GM12878 (cell line): ENCODE results near the gene AGAP1. TPM values are rescaled to one million over a fixed set of nuclear protein-coding genes. Genes with fewer than 3 reads are reported as not detected.

Experiments used
- ATAC-seq: fragments of 200-7000 bp; cut with Tn5 transposase; 3 replicates; pipeline ENCODE4 v1.9.1; 2020; ENCODE audit warnings: mild to moderate bottlenecking, moderate library complexity
- BruUV-seq: library from RNA; stranded (reverse); fragments of 400-500 nt; replicated peaks from 2 replicates; lab custom pipeline; 2021; lab: Mats Ljungman, UMichigan
- CTCF ChIA-PET: fragments of 300-600 bp; sonication (Branson Sonifier 250); formaldehyde crosslinking; extraction: SDS; loops from one replicate; lab custom pipeline; 2021; ENCODE audit warnings: inconsistent platforms; lab: Yijun Ruan, JAX
- POLR2A ChIA-PET: fragments of 350-600 bp; formaldehyde crosslinking; extraction: SDS; loops from one replicate; lab custom pipeline; 2021; ENCODE audit warnings: inconsistent platforms; lab: Charles Lee
- RAD21 ChIA-PET: fragments of 300-600 bp; sonication (Branson Sonifier 250); formaldehyde crosslinking; loops from one replicate; lab custom pipeline; 2023; ENCODE audit warnings: antibody characterized with exemption; ENCODE audit not compliant: unreplicated experiment; lab: Charles Lee
- SMC1A ChIA-PET: fragments of 300-600 bp; sonication (Branson Sonifier 250); formaldehyde crosslinking; loops from one replicate; lab custom pipeline; 2023; ENCODE audit not compliant: unreplicated experiment, uncharacterized antibody; lab: Charles Lee
- DNase-seq: peaks from one replicate; pipeline ENCODE4 v3.0.0-alpha.2; 2011; ENCODE audit warnings: low read depth, low spot score
- FAIRE-seq: peaks from 3 replicates; lab custom pipeline; 2011; peaks lifted over from hg19 to GRCh38; lab: Jason Lieb, UNC
- H2AFZ ChIP-seq: 2 replicates; pipeline ENCODE4 v1.6.0; 2011; ENCODE audit warnings: low read depth, low read length, control low read depth; ENCODE audit not compliant: control insufficient read depth
- H3K27ac ChIP-seq: 2 replicates; pipeline ENCODE4 v1.5.1; 2011; ENCODE audit warnings: control low read depth; ENCODE audit not compliant: control insufficient read depth, insufficient read depth
- H3K27me3 ChIP-seq, 2 experiments: replicated peaks in 1 of 2; 2 replicates each; pipeline versions ENCODE4 v1.6.0 to v1.6.1; 2011; ENCODE audit warnings: low read length in 1 of 2; ENCODE audit not compliant: control insufficient read depth in 2 of 2, insufficient read depth in 2 of 2
- H3K36me3 ChIP-seq, 2 experiments: 2 replicates each; pipeline ENCODE4 v1.5.1; 2011; ENCODE audit warnings: low read length in 1 of 2; ENCODE audit not compliant: control insufficient read depth in 2 of 2, insufficient read depth in 2 of 2
- H3K4me1 ChIP-seq: 2 replicates; pipeline ENCODE4 v1.6.1; 2011; ENCODE audit warnings: mild to moderate bottlenecking, low read length, moderate library complexity, mixed read lengths; ENCODE audit not compliant: control insufficient read depth, insufficient read depth
- H3K4me2 ChIP-seq: 2 replicates; pipeline ENCODE4 v1.6.0; 2011; ENCODE audit warnings: control low read depth; ENCODE audit not compliant: control insufficient read depth, insufficient read depth
- H3K4me3 ChIP-seq: fragments of 200-600 bp; sonication (generic); 2 replicates; pipeline ENCODE4 v1.5.1; 2016
- H3K79me2 ChIP-seq: 2 replicates; pipeline ENCODE4 v1.6.0; 2011; ENCODE audit warnings: low read length; ENCODE audit not compliant: control insufficient read depth, insufficient read depth
- H3K9ac ChIP-seq: 2 replicates; pipeline ENCODE4 v1.8.0; 2011; ENCODE audit warnings: low read length, control low read depth, mixed read lengths; ENCODE audit not compliant: control insufficient read depth, insufficient read depth
- H3K9me3 ChIP-seq: replicated peaks from 3 replicates; pipeline ENCODE4 v1.5.1; 2011; ENCODE audit warnings: mild to moderate bottlenecking, low read length; ENCODE audit not compliant: control insufficient read depth, insufficient read depth
- H4K20me1 ChIP-seq: 2 replicates; pipeline ENCODE4 v1.6.0; 2011; ENCODE audit not compliant: control insufficient read depth, insufficient read depth
- BHLHE40 ChIP-seq, 2 experiments: fragments of 450-650 bp in 1 of 2; IDR thresholded peaks; 2 replicates each; pipeline ENCODE4 v1.6.1; 2011 to 2017; ENCODE audit warnings: low read depth in 2 of 2, borderline replicate concordance in 1 of 2, improper control_type of control experiment in 1 of 2, low read length in 1 of 2, mild to moderate bottlenecking in 1 of 2
- LARP7 ChIP-seq: fragments of 450-650 bp; IDR thresholded peaks from 2 replicates; pipeline ENCODE4 v1.6.1; 2017; ENCODE audit warnings: mild to moderate bottlenecking
- NBN ChIP-seq: fragments of 450-650 bp; IDR thresholded peaks from 2 replicates; pipeline ENCODE4 v1.6.1; 2016
- NR2C2 ChIP-seq: IDR thresholded peaks from 2 replicates; pipeline ENCODE4 v1.6.1; 2011; ENCODE audit warnings: borderline replicate concordance, low read depth; ENCODE audit not compliant: control insufficient read depth, insufficient read length
- SMC3 ChIP-seq: IDR thresholded peaks from 2 replicates; pipeline ENCODE4 v1.6.1; 2011; ENCODE audit warnings: low read length, improper control_type of control experiment, borderline replicate concordance
- STAT1 ChIP-seq: fragments of 450-650 bp; conservative IDR thresholded peaks from 2 replicates; pipeline ENCODE4 v1.6.1; 2014; ENCODE audit warnings: antibody characterized with exemption, mild to moderate bottlenecking
- SUPT20H ChIP-seq: IDR thresholded peaks from 2 replicates; pipeline ENCODE4 v1.6.1; 2011; ENCODE audit warnings: low read depth, mild to moderate bottlenecking, low read length, moderate library complexity, borderline replicate concordance; ENCODE audit not compliant: control insufficient read depth
- YY1 ChIP-seq: IDR thresholded peaks from 2 replicates; pipeline ENCODE4 v1.6.1; 2011; ENCODE audit warnings: low read depth, mild to moderate bottlenecking, low read length
- WGBS: methylation state at CpG from one replicate; pipeline ENCODE4 v1.1.6; 2016; ENCODE audit warnings: low lambda C conversion rate; ENCODE audit not compliant: insufficient replicate concordance, insufficient coverage; ENCODE audit errors: missing lambda C conversion rate; 5-methylcytosine and 5-hydroxymethylcytosine counted together
- in situ Hi-C: fragments of 300-500 bp; cut with MboI; formaldehyde crosslinking; loops from 9 replicates; pipeline ENCODE4 v1.14.3; 2018; ENCODE audit warnings: mixed read lengths
- intact Hi-C: fragments of 100-400 bp; cut with micrococcal nuclease; formaldehyde crosslinking; loops from one replicate; pipeline ENCODE4 v1.14.2; 2022; ENCODE audit not compliant: unreplicated experiment
- polyA plus RNA-seq, 11 experiments: library from polyadenylated mRNA; depleted of rRNA in 4 of 11; unstranded in 6 of 11; stranded (reverse) in 5 of 11; fragments of >200 nt; fragmentation: Nextera tagmentation in 4 of 11; fragmentation: Illumina TruSeq in 1 of 11; extraction: Ambion mirVana in 4 of 11; extraction: Trizol in 1 of 11; gene quantifications; 1 replicate in 1 of 11; 2 replicates in 10 of 11; pipeline versions ENCODE4 v1.2.1 to v1.2.3, GENCODE V29; 2011 to 2016; ENCODE audit warnings: inconsistent platforms in 2 of 11, missing spikeins in 2 of 11, low read depth in 1 of 11
- total RNA-seq, 4 experiments: library from RNA; depleted of rRNA in 3 of 4; stranded (reverse); fragments of >200 nt in 3 of 4; fragmentation: Illumina TruSeq in 1 of 4; extraction: Trizol in 1 of 4; gene quantifications; 2 replicates each; pipeline versions ENCODE4 v1.2.1 to v1.2.3, GENCODE V29; 2013 to 2021
- TF ChIP-seq, protein P1 (sequence below): fragments of 450-650 bp; IDR thresholded peaks from 2 replicates; pipeline ENCODE4 v1.6.1; 2018; ENCODE audit warnings: borderline replicate concordance, mild to moderate bottlenecking; ENCODE audit not compliant: partially characterized antibody
- TF ChIP-seq, protein P2 (sequence below): fragments of 450-650 bp; IDR thresholded peaks from 2 replicates; pipeline ENCODE4 v1.6.1; 2017; ENCODE audit warnings: low read depth, mild to moderate bottlenecking, moderate library complexity
- TF ChIP-seq, protein P3 (sequence below): IDR thresholded peaks from 2 replicates; pipeline ENCODE4 v1.6.1; 2012; ENCODE audit warnings: improper control_type of control experiment, low read depth, low read length; ENCODE audit not compliant: insufficient replicate concordance

Gene AGAP1
- total and polyA plus RNA-seq, 10 of the 15 experiments (the other 5 are each of a cell fraction or from before 2014, with no cell fraction given): 0.05 to 0.15 (median 0.06) TPM; not detected in 7

- intact Hi-C loops: no loop called here
- Histone ChIP-seq H3K36me3 (no peaks in the 10 kb centered on the region), H3K4me1 (no peaks in the 10 kb centered on the region), H3K4me3 (no peak overlapping the region), H3K9ac (no peak overlapping the region), H3K27me3 (peaks cover 0 to 3% of the 10 kb centered on the region in 2 experiments; a peak in 2 of 4 replicates), H3K27ac (no peak overlapping the region), H3K9me3 (no peaks in the 10 kb centered on the region; the same call in 2 of the 3 replicates), H2AFZ (no peak overlapping the region), H3K4me2 (no peak overlapping the region), H4K20me1 (no peaks in the 10 kb centered on the region; the same call in 1 of the 2 replicates), H3K79me2 (no peaks in the 10 kb centered on the region)
- in situ Hi-C loops: no loop called here
- SMC1A ChIA-PET: no interaction called here
- BruUV-seq: no TSS peak
- POLR2A ChIA-PET: no interaction called here
- CTCF ChIA-PET: no interaction called here
- RAD21 ChIA-PET: no interaction called here
- no peak for ATAC-seq
- DNase-seq: no peak
- WGBS: 39% methylated on average over 14 of the region's 14 CpGs
- no peak for FAIRE-seq
- TF ChIP-seq YY1 (no peak), LARP7 (no peak), NBN (no peak), BHLHE40 (IDR thresholded peaks at IDR 0.05; ENCODE audit: borderline replicate concordance in 1 of 2, low read depth in 2 of 2, low read length in 1 of 2) (no peak), NR2C2 (no peak), SMC3 (no peak), SUPT20H (no peak), STAT1 (no peak)
- TF ChIP-seq, protein P1, sequence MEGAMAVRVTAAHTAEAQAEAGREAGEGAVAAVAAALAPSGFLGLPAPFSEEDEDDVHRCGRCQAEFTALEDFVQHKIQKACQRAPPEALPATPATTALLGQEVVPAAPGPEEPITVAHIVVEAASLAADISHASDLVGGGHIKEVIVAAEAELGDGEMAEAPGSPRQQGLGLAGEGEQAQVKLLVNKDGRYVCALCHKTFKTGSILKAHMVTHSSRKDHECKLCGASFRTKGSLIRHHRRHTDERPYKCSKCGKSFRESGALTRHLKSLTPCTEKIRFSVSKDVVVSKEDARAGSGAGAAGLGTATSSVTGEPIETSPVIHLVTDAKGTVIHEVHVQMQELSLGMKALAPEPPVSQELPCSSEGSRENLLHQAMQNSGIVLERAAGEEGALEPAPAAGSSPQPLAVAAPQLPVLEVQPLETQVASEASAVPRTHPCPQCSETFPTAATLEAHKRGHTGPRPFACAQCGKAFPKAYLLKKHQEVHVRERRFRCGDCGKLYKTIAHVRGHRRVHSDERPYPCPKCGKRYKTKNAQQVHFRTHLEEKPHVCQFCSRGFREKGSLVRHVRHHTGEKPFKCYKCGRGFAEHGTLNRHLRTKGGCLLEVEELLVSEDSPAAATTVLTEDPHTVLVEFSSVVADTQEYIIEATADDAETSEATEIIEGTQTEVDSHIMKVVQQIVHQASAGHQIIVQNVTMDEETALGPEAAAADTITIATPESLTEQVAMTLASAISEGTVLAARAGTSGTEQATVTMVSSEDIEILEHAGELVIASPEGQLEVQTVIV: no peak
- TF ChIP-seq, protein P2, sequence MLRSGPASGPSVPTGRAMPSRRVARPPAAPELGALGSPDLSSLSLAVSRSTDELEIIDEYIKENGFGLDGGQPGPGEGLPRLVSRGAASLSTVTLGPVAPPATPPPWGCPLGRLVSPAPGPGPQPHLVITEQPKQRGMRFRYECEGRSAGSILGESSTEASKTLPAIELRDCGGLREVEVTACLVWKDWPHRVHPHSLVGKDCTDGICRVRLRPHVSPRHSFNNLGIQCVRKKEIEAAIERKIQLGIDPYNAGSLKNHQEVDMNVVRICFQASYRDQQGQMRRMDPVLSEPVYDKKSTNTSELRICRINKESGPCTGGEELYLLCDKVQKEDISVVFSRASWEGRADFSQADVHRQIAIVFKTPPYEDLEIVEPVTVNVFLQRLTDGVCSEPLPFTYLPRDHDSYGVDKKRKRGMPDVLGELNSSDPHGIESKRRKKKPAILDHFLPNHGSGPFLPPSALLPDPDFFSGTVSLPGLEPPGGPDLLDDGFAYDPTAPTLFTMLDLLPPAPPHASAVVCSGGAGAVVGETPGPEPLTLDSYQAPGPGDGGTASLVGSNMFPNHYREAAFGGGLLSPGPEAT: no peak
- TF ChIP-seq, protein P3, sequence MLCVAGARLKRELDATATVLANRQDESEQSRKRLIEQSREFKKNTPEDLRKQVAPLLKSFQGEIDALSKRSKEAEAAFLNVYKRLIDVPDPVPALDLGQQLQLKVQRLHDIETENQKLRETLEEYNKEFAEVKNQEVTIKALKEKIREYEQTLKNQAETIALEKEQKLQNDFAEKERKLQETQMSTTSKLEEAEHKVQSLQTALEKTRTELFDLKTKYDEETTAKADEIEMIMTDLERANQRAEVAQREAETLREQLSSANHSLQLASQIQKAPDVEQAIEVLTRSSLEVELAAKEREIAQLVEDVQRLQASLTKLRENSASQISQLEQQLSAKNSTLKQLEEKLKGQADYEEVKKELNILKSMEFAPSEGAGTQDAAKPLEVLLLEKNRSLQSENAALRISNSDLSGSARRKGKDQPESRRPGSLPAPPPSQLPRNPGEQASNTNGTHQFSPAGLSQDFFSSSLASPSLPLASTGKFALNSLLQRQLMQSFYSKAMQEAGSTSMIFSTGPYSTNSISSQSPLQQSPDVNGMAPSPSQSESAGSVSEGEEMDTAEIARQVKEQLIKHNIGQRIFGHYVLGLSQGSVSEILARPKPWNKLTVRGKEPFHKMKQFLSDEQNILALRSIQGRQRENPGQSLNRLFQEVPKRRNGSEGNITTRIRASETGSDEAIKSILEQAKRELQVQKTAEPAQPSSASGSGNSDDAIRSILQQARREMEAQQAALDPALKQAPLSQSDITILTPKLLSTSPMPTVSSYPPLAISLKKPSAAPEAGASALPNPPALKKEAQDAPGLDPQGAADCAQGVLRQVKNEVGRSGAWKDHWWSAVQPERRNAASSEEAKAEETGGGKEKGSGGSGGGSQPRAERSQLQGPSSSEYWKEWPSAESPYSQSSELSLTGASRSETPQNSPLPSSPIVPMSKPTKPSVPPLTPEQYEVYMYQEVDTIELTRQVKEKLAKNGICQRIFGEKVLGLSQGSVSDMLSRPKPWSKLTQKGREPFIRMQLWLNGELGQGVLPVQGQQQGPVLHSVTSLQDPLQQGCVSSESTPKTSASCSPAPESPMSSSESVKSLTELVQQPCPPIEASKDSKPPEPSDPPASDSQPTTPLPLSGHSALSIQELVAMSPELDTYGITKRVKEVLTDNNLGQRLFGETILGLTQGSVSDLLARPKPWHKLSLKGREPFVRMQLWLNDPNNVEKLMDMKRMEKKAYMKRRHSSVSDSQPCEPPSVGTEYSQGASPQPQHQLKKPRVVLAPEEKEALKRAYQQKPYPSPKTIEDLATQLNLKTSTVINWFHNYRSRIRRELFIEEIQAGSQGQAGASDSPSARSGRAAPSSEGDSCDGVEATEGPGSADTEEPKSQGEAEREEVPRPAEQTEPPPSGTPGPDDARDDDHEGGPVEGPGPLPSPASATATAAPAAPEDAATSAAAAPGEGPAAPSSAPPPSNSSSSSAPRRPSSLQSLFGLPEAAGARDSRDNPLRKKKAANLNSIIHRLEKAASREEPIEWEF: no peak
Observed at GRCh38 chr2:235923859-235924674, 430.2 kb downstream of the AGAP1 start.
